GM19238 (cell line): Measurements from ENCODE around the gene DCTN4.

ENCODE experiments used
- DNase-seq: peaks from one replicate; pipeline ENCODE4 v3.0.0; 2011; ENCODE audit warnings: low spot score; ENCODE audit not compliant: insufficient read length

Gene DCTN4

DNA sequence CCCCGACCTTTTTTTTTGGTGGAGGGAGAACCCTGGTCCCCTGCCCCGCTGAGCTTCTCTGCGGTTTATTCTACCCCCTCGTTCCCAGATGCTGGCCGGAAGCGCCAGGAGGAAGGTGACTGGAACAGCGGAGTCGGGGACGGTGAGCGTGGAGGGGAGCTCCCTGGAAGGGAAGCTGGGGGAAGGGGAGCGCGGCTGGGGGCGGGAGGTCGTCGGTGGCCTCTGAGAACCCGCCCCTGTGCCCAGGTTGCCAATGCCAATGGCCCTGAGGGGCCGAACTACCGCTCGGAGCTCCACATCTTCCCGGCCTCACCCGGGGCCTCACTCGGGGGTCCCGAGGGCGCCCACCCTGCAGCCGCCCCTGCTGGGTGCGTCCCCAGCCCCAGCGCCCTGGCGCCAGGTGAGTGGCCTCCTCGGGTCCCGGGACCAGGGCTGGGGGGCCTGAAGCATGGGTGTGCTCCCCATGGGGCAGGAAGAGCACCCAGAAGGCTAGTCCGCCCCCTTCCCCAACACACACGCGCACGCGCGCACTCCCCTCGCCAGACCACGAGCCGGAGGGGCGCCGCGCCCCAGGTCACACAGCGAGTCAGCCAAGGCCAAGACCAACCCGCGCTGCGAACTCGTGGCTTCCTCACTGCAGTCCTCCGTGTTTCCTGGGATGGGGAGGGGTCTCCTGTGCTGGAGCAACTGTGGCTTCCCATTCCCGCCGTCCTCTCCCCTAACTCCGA is 87.1 kb downstream of the DCTN4 start:
- DNase-seq: no peak

DNA sequence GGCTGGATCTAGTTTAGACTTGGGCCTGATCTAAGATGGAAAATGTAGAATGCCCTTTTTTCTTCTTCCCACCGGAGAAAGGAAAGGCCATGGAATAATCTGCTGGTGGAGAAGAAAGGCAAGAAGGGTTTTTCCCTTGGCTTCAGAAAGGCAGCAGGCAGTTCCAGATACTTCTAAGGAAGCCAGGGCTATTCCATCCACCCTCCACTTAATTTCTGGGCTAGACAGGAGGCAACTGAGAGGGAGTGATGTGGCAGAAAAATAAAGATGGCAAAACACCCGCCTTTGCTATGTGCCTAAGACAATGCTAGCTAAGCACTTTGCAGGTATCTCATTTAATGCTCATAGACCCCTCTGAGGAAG is 87.9 kb downstream of the DCTN4 start:
- DNase-seq: no peak

- DNase-seq: no peak
These were observed 88.4 kb downstream of the DCTN4 start for GRCh38 chr5:150670275-150670947.

GRCh38 chr5:150665044-150665443 is 93.8 kb downstream of the DCTN4 start:
- DNase-seq: no peak

GRCh38 chr5:150663936-150664335 is 94.9 kb downstream of the DCTN4 start:
- no peak for DNase-seq

- DNase-seq: no peak
These were observed 95.9 kb downstream of the DCTN4 start for GRCh38 chr5:150662731-150663516.

DNA sequence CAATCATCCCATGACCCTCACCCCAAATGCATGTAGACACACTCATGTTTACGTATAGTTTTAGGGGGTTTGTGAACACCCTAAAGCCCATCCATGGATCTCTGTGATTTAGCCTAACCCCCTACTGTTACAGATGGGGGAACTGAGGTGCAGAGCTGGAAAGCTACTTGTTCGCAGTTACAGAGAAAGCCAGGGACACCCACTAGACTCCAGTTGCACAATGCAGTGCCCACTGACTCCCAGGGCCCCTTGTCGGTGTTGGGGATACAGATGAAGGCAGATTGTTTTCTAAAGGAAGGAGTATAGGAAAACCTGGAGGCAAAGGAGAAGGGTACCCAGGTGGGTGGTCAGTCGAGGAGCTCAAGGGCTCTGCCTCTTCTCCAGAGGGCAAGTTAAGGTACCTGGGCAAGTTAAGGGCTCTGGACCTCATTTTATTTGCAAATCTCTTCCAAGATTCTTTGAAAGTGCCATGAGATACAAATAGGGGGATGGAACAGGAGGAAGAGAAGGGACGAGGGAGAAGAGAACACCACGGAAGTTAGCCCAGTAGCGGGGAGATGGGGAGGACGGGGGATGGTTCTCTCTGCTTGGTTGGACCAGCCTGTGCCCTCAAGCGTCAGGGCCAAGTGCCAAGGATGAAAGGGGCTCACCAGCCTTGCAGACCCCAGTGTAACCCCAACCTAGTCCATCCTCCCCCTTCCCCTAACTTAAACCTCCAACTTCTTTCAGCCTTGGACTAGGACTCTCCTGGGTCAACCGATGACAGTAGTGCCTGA is 96.8 kb downstream of the DCTN4 start:
- DNase-seq: no peak

GRCh38 chr5:150661086-150661485 is 97.7 kb downstream of the DCTN4 start, which contains the start of gene MYOZ3:
Gene MYOZ3 (plus strand): TSS chr5:150661251. CDS start chr5:150662942, 1,691 bp downstream.
- DNase-seq: no peak

- DNase-seq: no peak
These were observed 98.5 kb downstream of the DCTN4 start for GRCh38 chr5:150660108-150660831.

- no peak for DNase-seq
These were observed 99.3 kb downstream of the DCTN4 start for GRCh38 chr5:150659360-150660107.

GRCh38 chr5:150658699-150659265 is 100.0 kb downstream of the DCTN4 start:
- DNase-seq: no peak
